Omental fat pad (tissue), 4 donors: ENCODE results near the gene JAZF1. TPM values are rescaled to one million over a fixed set of nuclear protein-coding genes. Genes with fewer than 3 reads are reported as not detected.

ENCODE experiments used
- ATAC-seq: fragments of 150-250 bp; one replicate; pipeline ENCODE4 v1.9.1; 2016; ENCODE audit warnings: mild to moderate bottlenecking, moderate library complexity; ENCODE audit not compliant: low FRiP score
- DNase-seq: peaks from one replicate; pipeline ENCODE4 v3.0.0-alpha.2; 2019; ENCODE audit warnings: low spot score
- total RNA-seq, 4 donors: library from RNA; depleted of rRNA; stranded (reverse); fragments of >200 nt; gene quantifications; one replicate each; pipeline ENCODE4 v1.1.0, GENCODE V29; 2016
- TF ChIP-seq, protein P1 (sequence below), 3 donors: fragments of 450-650 bp; IDR thresholded peaks; one replicate each; pipeline ENCODE4 v1.5.1; 2016 to 2017; ENCODE audit warnings: antibody characterized with exemption in 3 of 3, mild to moderate bottlenecking in 3 of 3, moderate library complexity in 2 of 3

JAZF1 gene
- total RNA-seq, 4 donors from 2014 or later: 12.1 to 15.3 (median 12.8) TPM

GRCh38 chr7:27839099-27839498, 341.5 kb downstream of the JAZF1 start:
- TF ChIP-seq, protein P1, sequence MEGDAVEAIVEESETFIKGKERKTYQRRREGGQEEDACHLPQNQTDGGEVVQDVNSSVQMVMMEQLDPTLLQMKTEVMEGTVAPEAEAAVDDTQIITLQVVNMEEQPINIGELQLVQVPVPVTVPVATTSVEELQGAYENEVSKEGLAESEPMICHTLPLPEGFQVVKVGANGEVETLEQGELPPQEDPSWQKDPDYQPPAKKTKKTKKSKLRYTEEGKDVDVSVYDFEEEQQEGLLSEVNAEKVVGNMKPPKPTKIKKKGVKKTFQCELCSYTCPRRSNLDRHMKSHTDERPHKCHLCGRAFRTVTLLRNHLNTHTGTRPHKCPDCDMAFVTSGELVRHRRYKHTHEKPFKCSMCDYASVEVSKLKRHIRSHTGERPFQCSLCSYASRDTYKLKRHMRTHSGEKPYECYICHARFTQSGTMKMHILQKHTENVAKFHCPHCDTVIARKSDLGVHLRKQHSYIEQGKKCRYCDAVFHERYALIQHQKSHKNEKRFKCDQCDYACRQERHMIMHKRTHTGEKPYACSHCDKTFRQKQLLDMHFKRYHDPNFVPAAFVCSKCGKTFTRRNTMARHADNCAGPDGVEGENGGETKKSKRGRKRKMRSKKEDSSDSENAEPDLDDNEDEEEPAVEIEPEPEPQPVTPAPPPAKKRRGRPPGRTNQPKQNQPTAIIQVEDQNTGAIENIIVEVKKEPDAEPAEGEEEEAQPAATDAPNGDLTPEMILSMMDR (IDR thresholded peaks at IDR 0.05): no peak
- ATAC-seq: no peak
- DNase-seq: no peak

- TF ChIP-seq, protein P1 (IDR thresholded peaks at IDR 0.05): no peak
- ATAC-seq: no peak
- no peak for DNase-seq
Measured at GRCh38 chr7:27836536-27836935, 344.1 kb downstream of the JAZF1 start.

DNA sequence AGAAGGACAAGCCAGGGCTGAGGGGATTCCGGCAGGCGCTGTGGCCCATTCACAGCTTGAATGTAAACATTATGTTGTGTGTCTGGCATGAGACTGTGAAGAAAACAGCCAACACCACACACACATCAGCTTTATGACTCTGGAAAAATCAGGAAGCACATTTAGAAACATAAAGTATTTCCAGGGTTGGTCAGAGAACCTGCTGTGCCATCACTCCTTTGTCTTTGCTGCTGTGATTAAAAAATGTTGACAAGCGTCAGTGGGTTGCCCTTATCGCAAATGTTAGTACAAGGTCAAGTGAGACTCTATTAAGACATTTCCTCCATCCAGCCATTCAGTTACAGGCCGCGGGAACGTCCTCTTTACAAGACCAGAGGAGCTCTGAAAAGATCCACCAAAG, 345.2 kb downstream of the JAZF1 start:
- DNase-seq: no peak
- ATAC-seq: no peak
- TF ChIP-seq, protein P1 (IDR thresholded peaks at IDR 0.05): no peak

GRCh38 chr7:27834179-27834921, 346.2 kb downstream of the JAZF1 start:
- DNase-seq: no peak
- TF ChIP-seq, protein P1 (IDR thresholded peaks at IDR 0.05): no peak
- ATAC-seq: no peak

DNA sequence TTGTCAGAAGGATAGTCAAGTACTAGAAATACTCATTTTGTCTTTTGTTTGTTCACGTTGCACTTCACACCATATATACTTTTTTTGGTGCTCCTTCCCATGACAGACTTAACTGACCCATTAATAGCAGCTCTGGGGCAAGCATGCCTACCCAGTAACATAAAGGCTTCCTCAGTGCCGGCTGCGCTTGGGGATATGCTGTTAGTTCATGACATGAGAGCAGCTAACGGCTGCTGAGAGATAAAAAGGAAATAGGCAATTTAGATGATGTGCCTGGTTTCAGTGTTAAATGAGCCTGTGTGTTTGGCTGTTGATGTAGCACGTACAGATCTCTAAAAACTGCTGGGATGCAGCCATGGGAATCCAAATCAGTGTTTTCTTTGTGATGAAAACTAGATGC, 354.2 kb downstream of the JAZF1 start:
- DNase-seq (no peak), ATAC-seq (no peak)
- TF ChIP-seq, protein P1 (IDR thresholded peaks at IDR 0.05): no peak

GRCh38 chr7:27825891-27826290, 354.7 kb downstream of the JAZF1 start:
- DNase-seq (no peak), ATAC-seq (no peak)
- TF ChIP-seq, protein P1 (IDR thresholded peaks at IDR 0.05): no peak

- DNase-seq (no peak), ATAC-seq (no peak)
- TF ChIP-seq, protein P1 (IDR thresholded peaks at IDR 0.05): no peak
Measured at GRCh38 chr7:27822245-27822644, 358.4 kb downstream of the JAZF1 start.
